ENCODE results near the gene LARGE2.

LARGE2 gene

GRCh38 chr11:45931739-45932138 lies 9.3 kb downstream of the LARGE2 start:
- DNase-seq (ENCODE audit: extremely low spot score): no peak
- ChIA-PET CTCF (interaction anchor here (1.1 to 4.3 kb wide), 2 partner anchors 27 to 33 kb away, joined by 3 to 21 read pairs; no protein-coding TSS in a partner anchor), POLR2A (no interaction called here)
- TF ChIP-seq, protein P1, sequence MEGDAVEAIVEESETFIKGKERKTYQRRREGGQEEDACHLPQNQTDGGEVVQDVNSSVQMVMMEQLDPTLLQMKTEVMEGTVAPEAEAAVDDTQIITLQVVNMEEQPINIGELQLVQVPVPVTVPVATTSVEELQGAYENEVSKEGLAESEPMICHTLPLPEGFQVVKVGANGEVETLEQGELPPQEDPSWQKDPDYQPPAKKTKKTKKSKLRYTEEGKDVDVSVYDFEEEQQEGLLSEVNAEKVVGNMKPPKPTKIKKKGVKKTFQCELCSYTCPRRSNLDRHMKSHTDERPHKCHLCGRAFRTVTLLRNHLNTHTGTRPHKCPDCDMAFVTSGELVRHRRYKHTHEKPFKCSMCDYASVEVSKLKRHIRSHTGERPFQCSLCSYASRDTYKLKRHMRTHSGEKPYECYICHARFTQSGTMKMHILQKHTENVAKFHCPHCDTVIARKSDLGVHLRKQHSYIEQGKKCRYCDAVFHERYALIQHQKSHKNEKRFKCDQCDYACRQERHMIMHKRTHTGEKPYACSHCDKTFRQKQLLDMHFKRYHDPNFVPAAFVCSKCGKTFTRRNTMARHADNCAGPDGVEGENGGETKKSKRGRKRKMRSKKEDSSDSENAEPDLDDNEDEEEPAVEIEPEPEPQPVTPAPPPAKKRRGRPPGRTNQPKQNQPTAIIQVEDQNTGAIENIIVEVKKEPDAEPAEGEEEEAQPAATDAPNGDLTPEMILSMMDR (IDR thresholded peaks at IDR 0.05; ENCODE audit: control extremely low read depth, extremely low read depth, low read depth, missing control alignments): no peak

DNA sequence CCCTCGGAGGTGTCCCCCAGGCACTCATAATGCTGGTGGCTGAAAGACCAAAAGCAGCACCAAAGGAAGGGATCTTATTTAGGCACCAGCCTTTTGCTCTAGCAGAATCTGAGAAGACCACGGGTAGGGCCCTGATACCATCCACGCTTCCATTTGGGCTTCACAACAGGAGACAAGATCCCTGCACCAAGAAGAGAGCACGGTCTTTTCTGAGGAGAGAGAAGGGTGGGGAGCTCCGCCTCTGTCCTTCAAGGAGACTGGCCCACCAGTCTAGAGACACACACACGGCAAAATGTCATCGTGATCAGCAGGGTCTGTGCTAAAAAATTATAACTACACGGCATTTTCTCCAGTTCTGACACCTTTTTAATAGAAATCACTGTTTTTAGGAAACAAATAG lies 9.8 kb downstream of the LARGE2 start:
- ChIA-PET CTCF (interaction anchor here (1.2 kb wide), 1 partner anchor 20 kb away, joined by 3 read pairs; no protein-coding TSS in a partner anchor), POLR2A (no interaction called here)
- no peak for DNase-seq (ENCODE audit: extremely low spot score)
- TF ChIP-seq, protein P1 (IDR thresholded peaks at IDR 0.05; ENCODE audit: control extremely low read depth, extremely low read depth, low read depth, missing control alignments): no peak

GRCh38 chr11:45933131-45933831 lies 10.8 kb downstream of the LARGE2 start:
- CTCF ChIA-PET: interaction anchor here (1.2 to 4.0 kb wide), 2 partner anchors 19 to 32 kb away, joined by 3 to 23 read pairs; no protein-coding TSS in a partner anchor
- TF ChIP-seq, protein P1 (IDR thresholded peaks at IDR 0.05; ENCODE audit: control extremely low read depth, extremely low read depth, low read depth, missing control alignments): no peak
- POLR2A ChIA-PET: no interaction called here

GRCh38 chr11:45933846-45934579 lies 11.6 kb downstream of the LARGE2 start:
- POLR2A ChIA-PET: no interaction called here
- TF ChIP-seq, protein P1 (IDR thresholded peaks at IDR 0.05; ENCODE audit: control extremely low read depth, extremely low read depth, low read depth, missing control alignments): no peak
- CTCF ChIA-PET: interaction anchor here (4.0 kb wide), 1 partner anchor 31 kb away, joined by 23 read pairs; no protein-coding TSS in a partner anchor
- DNase-seq (ENCODE audit: extremely low spot score): no peak

More at GRCh38 chr11:45933131-45933831, 10.8 kb downstream of the LARGE2 start:
- peak; percentile 73 for DNase-seq (ENCODE audit: extremely low spot score)

DNA sequence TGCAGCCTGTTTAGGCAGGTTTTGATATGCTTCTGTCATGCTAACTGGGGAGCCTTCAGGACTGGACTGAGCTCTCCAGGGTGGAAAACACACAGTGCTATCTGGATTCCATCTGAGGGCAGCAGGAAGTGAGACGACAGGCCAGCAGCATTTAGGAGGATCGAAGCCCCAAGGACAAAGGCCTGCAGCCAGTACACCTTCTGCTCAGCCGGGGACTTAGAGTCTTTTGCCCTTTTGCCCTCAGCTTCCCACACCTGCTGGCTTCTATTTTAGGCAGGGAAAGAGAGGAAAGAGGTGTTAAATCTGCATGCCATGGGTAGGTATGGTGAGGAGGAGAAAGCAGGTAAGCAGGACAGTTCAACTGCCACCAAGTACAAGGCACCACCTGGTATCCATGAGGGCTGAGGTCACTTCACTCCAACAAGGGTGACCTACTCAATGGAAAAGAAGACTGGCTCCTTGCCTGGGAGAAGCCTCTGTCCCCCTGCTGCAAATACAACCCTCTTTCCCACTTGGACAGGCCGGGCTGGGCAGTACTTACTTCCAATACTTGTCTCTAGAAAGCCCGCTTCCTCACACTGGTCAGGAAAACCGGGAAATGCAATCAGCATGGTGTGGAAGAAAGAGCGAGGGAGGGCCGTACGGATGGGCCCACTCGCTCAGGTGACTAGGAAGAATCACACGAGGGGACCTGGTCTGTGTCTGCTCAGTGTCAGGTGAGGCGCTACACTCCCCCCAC lies 12.3 kb downstream of the LARGE2 start:
- TF ChIP-seq, protein P1 (IDR thresholded peaks at IDR 0.05; ENCODE audit: control extremely low read depth, extremely low read depth, low read depth, missing control alignments): no peak

More for the DNA sequence above, 12.3 kb downstream of the LARGE2 start:
- ChIA-PET CTCF (interaction anchor here (4.0 kb wide), 1 partner anchor 30 kb away, joined by 23 read pairs; no protein-coding TSS in a partner anchor), POLR2A (interaction anchor here (0.6 to 0.7 kb wide), 2 partner anchors 11 to 1905 kb away, joined by 5 read pairs; no protein-coding TSS in a partner anchor)
- DNase-seq (ENCODE audit: extremely low spot score): no peak
